ENCODE results near the gene ROR2. TPM values are rescaled to one million over a fixed set of nuclear protein-coding genes. Genes with fewer than 3 reads are reported as not detected.

The ROR2 gene
- polyA plus RNA-seq, 2 donors, result 1.7 to 3.6 TPM

- peaks cover 1 to 3% of the 10 kb centered on the region in 2 donors for H3K27me3 ChIP-seq (ENCODE audit: control insufficient read depth in 1 of 2, insufficient read depth in 2 of 2, low read length in 2 of 2)
- no peak overlapping the region for H3K4me3 ChIP-seq (ENCODE audit: low read depth in 1 of 2, low read length in 2 of 2)
- H3K9me3 ChIP-seq (ENCODE audit: control insufficient read depth in 2 of 2, insufficient read depth in 1 of 2, low read depth in 1 of 2, low read length in 1 of 2), result peaks cover 3 to 11% of the 10 kb centered on the region in 2 donors
- H3K36me3 ChIP-seq (ENCODE audit: control insufficient read depth in 2 of 2, insufficient read depth in 2 of 2, low read length in 1 of 2), result no peaks in the 10 kb centered on the region
- peaks cover 3 to 5% of the 10 kb centered on the region in 2 donors for H3K4me1 ChIP-seq (ENCODE audit: control insufficient read depth in 2 of 2, insufficient read depth in 2 of 2, low read length in 1 of 2)
- H3K27ac ChIP-seq (ENCODE audit: low read depth in 2 of 2, low read length in 1 of 2), result no peak overlapping the region
- WGBS, 2 donors, result 68 to 71% methylated on average over 5 of the region's 5 CpGs
Measured at GRCh38 chr9:91572811-91573210, 377.2 kb downstream of the ROR2 start.

- H3K4me3 ChIP-seq (ENCODE audit: low read depth in 1 of 2, low read length in 2 of 2), result no peak overlapping the region
- H3K9me3 ChIP-seq (ENCODE audit: control insufficient read depth in 2 of 2, insufficient read depth in 1 of 2, low read depth in 1 of 2, low read length in 1 of 2), result peaks cover 3 to 11% of the 10 kb centered on the region in 2 donors
- peaks cover 0 to 3% of the 10 kb centered on the region in 2 donors for H3K27me3 ChIP-seq (ENCODE audit: control insufficient read depth in 1 of 2, insufficient read depth in 2 of 2, low read length in 2 of 2)
- peaks cover 3 to 5% of the 10 kb centered on the region in 2 donors for H3K4me1 ChIP-seq (ENCODE audit: control insufficient read depth in 2 of 2, insufficient read depth in 2 of 2, low read length in 1 of 2)
- H3K27ac ChIP-seq (ENCODE audit: low read depth in 2 of 2, low read length in 1 of 2), result no peak overlapping the region
- no peaks in the 10 kb centered on the region for H3K36me3 ChIP-seq (ENCODE audit: control insufficient read depth in 2 of 2, insufficient read depth in 2 of 2, low read length in 1 of 2)
- 19 to 27% methylated on average over 4 of the region's 4 CpGs for WGBS, 2 donors
Measured at GRCh38 chr9:91572044-91572443, 378.0 kb downstream of the ROR2 start.

DNA sequence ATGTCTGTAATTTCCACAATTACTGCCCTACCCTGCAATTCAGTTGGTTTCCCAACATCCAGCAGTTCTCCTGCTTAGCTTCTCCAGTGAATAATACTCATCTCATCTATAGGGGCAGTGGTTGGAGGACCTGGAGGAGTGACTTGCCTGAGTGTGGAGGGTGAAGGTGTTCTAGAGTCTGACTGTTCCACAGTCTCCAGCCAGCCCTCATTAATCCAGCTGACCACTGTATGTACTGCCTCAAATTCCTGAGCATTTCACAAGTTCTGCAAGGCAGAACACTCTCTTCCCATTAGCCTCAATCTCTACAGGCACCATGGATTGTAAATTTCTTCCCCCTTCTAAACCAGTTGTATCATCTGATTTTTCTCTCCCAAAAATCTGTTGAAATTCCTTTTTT lies 379.0 kb downstream of the ROR2 start:
- Histone ChIP-seq H3K27ac (ENCODE audit: low read depth in 2 of 2, low read length in 1 of 2) (no peak overlapping the region), H3K9me3 (ENCODE audit: control insufficient read depth in 2 of 2, insufficient read depth in 1 of 2, low read depth in 1 of 2, low read length in 1 of 2) (peaks cover 3 to 11% of the 10 kb centered on the region in 2 donors), H3K27me3 (ENCODE audit: control insufficient read depth in 1 of 2, insufficient read depth in 2 of 2, low read length in 2 of 2) (peaks cover 0 to 3% of the 10 kb centered on the region in 2 donors), H3K36me3 (ENCODE audit: control insufficient read depth in 2 of 2, insufficient read depth in 2 of 2, low read length in 1 of 2) (no peaks in the 10 kb centered on the region), H3K4me3 (ENCODE audit: low read depth in 1 of 2, low read length in 2 of 2) (no peak overlapping the region), H3K4me1 (ENCODE audit: control insufficient read depth in 2 of 2, insufficient read depth in 2 of 2, low read length in 1 of 2) (peaks cover 3 to 5% of the 10 kb centered on the region in 2 donors)

DNA sequence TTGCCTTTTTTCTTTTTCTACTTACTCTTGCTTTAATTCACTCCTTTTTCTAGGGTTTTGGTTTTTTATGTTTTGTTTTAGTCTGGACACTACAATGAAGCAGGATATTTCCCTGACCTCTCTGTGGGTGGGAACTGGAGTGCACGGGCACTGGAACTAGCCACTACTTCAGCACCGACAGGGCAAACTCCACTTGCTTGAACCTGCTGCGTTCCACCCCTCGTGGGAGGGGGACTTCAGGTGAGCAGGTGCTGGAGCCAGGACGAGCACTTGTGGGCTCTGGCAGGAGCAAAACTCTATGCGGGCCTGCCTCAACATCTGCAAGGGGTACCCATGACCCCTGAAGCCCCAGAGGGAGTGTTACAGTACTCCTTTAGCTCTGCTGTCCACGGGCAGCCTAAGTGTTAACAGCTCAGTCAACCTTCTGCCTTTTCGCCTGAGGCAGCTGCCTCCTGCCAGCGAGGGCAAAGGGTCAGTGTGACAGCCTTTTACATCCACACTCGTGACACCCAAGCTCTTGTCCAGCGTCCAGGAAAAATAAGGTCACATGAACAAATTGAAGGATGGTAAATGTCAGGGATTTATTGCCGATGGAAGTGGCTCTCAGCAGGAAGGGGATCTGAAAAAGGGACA lies 382.3 kb downstream of the ROR2 start:
- H3K27me3 ChIP-seq (ENCODE audit: control insufficient read depth in 1 of 2, insufficient read depth in 2 of 2, low read length in 2 of 2), result peaks cover 0 to 3% of the 10 kb centered on the region in 2 donors
- peaks cover 3 to 11% of the 10 kb centered on the region in 2 donors for H3K9me3 ChIP-seq (ENCODE audit: control insufficient read depth in 2 of 2, insufficient read depth in 1 of 2, low read depth in 1 of 2, low read length in 1 of 2)
- H3K4me3 ChIP-seq (ENCODE audit: low read depth in 1 of 2, low read length in 2 of 2), result no peak overlapping the region
- WGBS, 2 donors, result 78 to 85% methylated on average over 12 of the region's 12 CpGs
- H3K36me3 ChIP-seq (ENCODE audit: control insufficient read depth in 2 of 2, insufficient read depth in 2 of 2, low read length in 1 of 2), result no peaks in the 10 kb centered on the region
- H3K27ac ChIP-seq (ENCODE audit: low read depth in 2 of 2, low read length in 1 of 2), result no peak overlapping the region
- H3K4me1 ChIP-seq (ENCODE audit: control insufficient read depth in 2 of 2, insufficient read depth in 2 of 2, low read length in 1 of 2), result peaks cover 0 to 2% of the 10 kb centered on the region in 2 donors

DNA sequence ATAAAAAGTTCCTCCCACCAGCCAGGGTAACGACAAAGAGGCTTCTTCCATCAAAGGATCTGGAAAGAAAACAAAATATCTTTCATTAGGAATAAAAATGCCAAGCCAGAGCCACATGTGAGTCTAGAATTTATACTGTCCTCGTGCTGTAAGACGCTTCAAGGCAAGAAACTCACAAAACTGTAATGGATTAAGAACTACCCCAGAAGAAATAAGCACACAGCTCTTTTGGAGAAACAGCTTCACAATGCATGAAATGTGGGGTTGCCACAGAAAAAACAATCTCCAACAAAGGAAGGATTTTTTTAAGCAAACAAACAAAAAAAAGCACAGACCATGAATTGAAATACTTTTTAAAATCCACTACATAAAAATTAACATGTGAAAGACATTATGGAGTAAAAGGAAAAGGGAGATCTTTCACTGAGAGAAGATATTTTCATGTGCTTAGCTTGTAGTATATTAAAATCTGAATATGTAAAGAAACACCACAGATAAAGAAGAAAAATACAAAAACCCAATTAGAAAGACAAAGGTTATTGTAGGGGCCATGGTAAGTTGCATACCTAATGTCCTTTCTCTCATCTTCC lies 385.9 kb downstream of the ROR2 start:
- H3K27ac ChIP-seq (ENCODE audit: low read depth in 2 of 2, low read length in 1 of 2), result no peak overlapping the region
- H3K36me3 ChIP-seq (ENCODE audit: control insufficient read depth in 2 of 2, insufficient read depth in 2 of 2, low read length in 1 of 2), result no peaks in the 10 kb centered on the region
- WGBS, 2 donors, result 66 to 73% methylated on average over 3 of the region's 3 CpGs
- no peak overlapping the region for H3K4me3 ChIP-seq (ENCODE audit: low read depth in 1 of 2, low read length in 2 of 2)
- H3K27me3 ChIP-seq (ENCODE audit: control insufficient read depth in 1 of 2, insufficient read depth in 2 of 2, low read length in 2 of 2), result no peaks in the 10 kb centered on the region
- H3K4me1 ChIP-seq (ENCODE audit: control insufficient read depth in 2 of 2, insufficient read depth in 2 of 2, low read length in 1 of 2), result no peaks in the 10 kb centered on the region
- peaks cover 0 to 4% of the 10 kb centered on the region in 2 donors for H3K9me3 ChIP-seq (ENCODE audit: control insufficient read depth in 2 of 2, insufficient read depth in 1 of 2, low read depth in 1 of 2, low read length in 1 of 2)

GRCh38 chr9:91562416-91562815 lies 387.6 kb downstream of the ROR2 start:
- WGBS, 2 donors, result 40 to 41% methylated on average over 3 of the region's 3 CpGs
- Histone ChIP-seq H3K27ac (ENCODE audit: low read depth in 2 of 2, low read length in 1 of 2) (no peak overlapping the region), H3K4me1 (ENCODE audit: control insufficient read depth in 2 of 2, insufficient read depth in 2 of 2, low read length in 1 of 2) (no peaks in the 10 kb centered on the region), H3K27me3 (ENCODE audit: control insufficient read depth in 1 of 2, insufficient read depth in 2 of 2, low read length in 2 of 2) (no peaks in the 10 kb centered on the region), H3K9me3 (ENCODE audit: control insufficient read depth in 2 of 2, insufficient read depth in 1 of 2, low read depth in 1 of 2, low read length in 1 of 2) (no peaks in the 10 kb centered on the region), H3K4me3 (ENCODE audit: low read depth in 1 of 2, low read length in 2 of 2) (no peak overlapping the region), H3K36me3 (ENCODE audit: control insufficient read depth in 2 of 2, insufficient read depth in 2 of 2, low read length in 1 of 2) (no peaks in the 10 kb centered on the region)

- Histone ChIP-seq H3K9me3 (ENCODE audit: control insufficient read depth in 2 of 2, insufficient read depth in 1 of 2, low read depth in 1 of 2, low read length in 1 of 2) (no peaks in the 10 kb centered on the region), H3K4me3 (ENCODE audit: low read depth in 1 of 2, low read length in 2 of 2) (no peak overlapping the region), H3K27ac (ENCODE audit: low read depth in 2 of 2, low read length in 1 of 2) (no peak overlapping the region), H3K4me1 (ENCODE audit: control insufficient read depth in 2 of 2, insufficient read depth in 2 of 2, low read length in 1 of 2) (no peaks in the 10 kb centered on the region), H3K36me3 (ENCODE audit: control insufficient read depth in 2 of 2, insufficient read depth in 2 of 2, low read length in 1 of 2) (no peaks in the 10 kb centered on the region), H3K27me3 (ENCODE audit: control insufficient read depth in 1 of 2, insufficient read depth in 2 of 2, low read length in 2 of 2) (no peaks in the 10 kb centered on the region)
- 85 to 88% methylated on average over 2 of the region's 2 CpGs for WGBS, 2 donors
Measured at GRCh38 chr9:91560301-91560700, 389.7 kb downstream of the ROR2 start.

GRCh38 chr9:91558879-91559278 lies 391.1 kb downstream of the ROR2 start:
- Histone ChIP-seq H3K4me3 (ENCODE audit: low read depth in 1 of 2, low read length in 2 of 2) (no peak overlapping the region), H3K36me3 (ENCODE audit: control insufficient read depth in 2 of 2, insufficient read depth in 2 of 2, low read length in 1 of 2) (no peaks in the 10 kb centered on the region), H3K27ac (ENCODE audit: low read depth in 2 of 2, low read length in 1 of 2) (no peak overlapping the region), H3K27me3 (ENCODE audit: control insufficient read depth in 1 of 2, insufficient read depth in 2 of 2, low read length in 2 of 2) (no peaks in the 10 kb centered on the region), H3K9me3 (ENCODE audit: control insufficient read depth in 2 of 2, insufficient read depth in 1 of 2, low read depth in 1 of 2, low read length in 1 of 2) (no peaks in the 10 kb centered on the region), H3K4me1 (ENCODE audit: control insufficient read depth in 2 of 2, insufficient read depth in 2 of 2, low read length in 1 of 2) (no peaks in the 10 kb centered on the region)
- WGBS, 2 donors, result 83 to 87% methylated on average over 2 of the region's 2 CpGs

DNA sequence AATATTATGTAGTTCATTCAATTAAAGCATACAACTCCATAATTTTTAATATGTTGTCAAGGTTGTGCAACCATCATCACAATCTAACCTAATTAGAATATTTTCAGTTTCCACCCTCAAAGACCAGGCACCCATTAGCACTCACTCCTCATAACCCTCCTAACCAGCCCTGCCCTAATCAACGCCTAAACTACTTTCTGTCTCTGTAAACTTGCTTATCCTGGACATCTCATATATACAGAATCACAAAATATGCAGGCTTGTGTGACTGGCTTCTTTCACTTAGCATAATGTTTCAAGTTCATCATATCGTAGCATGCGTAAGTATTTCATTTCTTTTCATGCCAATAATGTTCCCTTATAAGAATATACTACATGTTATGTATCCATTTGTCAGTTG lies 391.6 kb downstream of the ROR2 start:
- Histone ChIP-seq H3K4me3 (ENCODE audit: low read depth in 1 of 2, low read length in 2 of 2) (no peak overlapping the region), H3K27me3 (ENCODE audit: control insufficient read depth in 1 of 2, insufficient read depth in 2 of 2, low read length in 2 of 2) (no peaks in the 10 kb centered on the region), H3K4me1 (ENCODE audit: control insufficient read depth in 2 of 2, insufficient read depth in 2 of 2, low read length in 1 of 2) (no peaks in the 10 kb centered on the region), H3K27ac (ENCODE audit: low read depth in 2 of 2, low read length in 1 of 2) (no peak overlapping the region), H3K9me3 (ENCODE audit: control insufficient read depth in 2 of 2, insufficient read depth in 1 of 2, low read depth in 1 of 2, low read length in 1 of 2) (no peaks in the 10 kb centered on the region), H3K36me3 (ENCODE audit: control insufficient read depth in 2 of 2, insufficient read depth in 2 of 2, low read length in 1 of 2) (no peaks in the 10 kb centered on the region)
- 87 to 90% methylated on average over 3 of the region's 3 CpGs for WGBS, 2 donors

DNA sequence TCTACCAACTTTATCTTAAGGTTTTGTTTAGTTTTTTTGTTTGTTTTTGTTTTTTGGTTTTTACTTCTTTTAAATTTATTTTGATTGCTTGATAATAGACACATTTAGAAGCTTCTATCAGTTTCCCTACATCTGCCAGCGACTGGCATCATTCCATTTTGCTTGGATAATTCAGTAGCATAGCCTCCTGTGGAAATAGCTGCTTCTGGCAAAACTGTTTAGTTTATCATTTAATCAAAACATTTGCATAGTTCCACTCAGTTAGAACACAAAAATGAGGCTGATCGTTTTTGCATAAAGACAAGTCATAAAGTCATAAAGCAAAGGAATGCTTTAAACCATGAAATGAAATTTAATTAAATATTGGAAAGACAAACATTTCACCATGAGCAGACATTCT lies 392.7 kb downstream of the ROR2 start:
- Histone ChIP-seq H3K36me3 (ENCODE audit: control insufficient read depth in 2 of 2, insufficient read depth in 2 of 2, low read length in 1 of 2) (no peaks in the 10 kb centered on the region), H3K9me3 (ENCODE audit: control insufficient read depth in 2 of 2, insufficient read depth in 1 of 2, low read depth in 1 of 2, low read length in 1 of 2) (no peaks in the 10 kb centered on the region), H3K4me1 (ENCODE audit: control insufficient read depth in 2 of 2, insufficient read depth in 2 of 2, low read length in 1 of 2) (no peaks in the 10 kb centered on the region), H3K27me3 (ENCODE audit: control insufficient read depth in 1 of 2, insufficient read depth in 2 of 2, low read length in 2 of 2) (no peaks in the 10 kb centered on the region), H3K27ac (ENCODE audit: low read depth in 2 of 2, low read length in 1 of 2) (no peak overlapping the region), H3K4me3 (ENCODE audit: low read depth in 1 of 2, low read length in 2 of 2) (no peak overlapping the region)
- 42 to 53% methylated on average over 2 of the region's 2 CpGs for WGBS, 2 donors
